MM.1S (cell line): ENCODE results near the gene CTNND1.

Source experiments
- DNase-seq: peaks from one replicate; pipeline ENCODE4 v3.0.0-alpha.2; 2015
- H2AFZ ChIP-seq: fragments of 300-600 bp; sonication (generic); 2 replicates; pipeline ENCODE4 v1.6.0; 2016; ENCODE audit warnings: antibody characterized with exemption, low read length
- H3F3A ChIP-seq: fragments of 300-600 bp; sonication (generic); 2 replicates; pipeline ENCODE4 v1.6.1; 2016; ENCODE audit warnings: mild to moderate bottlenecking, antibody characterized with exemption, low read length, moderate library complexity, mixed read lengths; ENCODE audit not compliant: insufficient read depth
- H3K27ac ChIP-seq: fragments of 300-600 bp; sonication (generic); 2 replicates; pipeline ENCODE4 v1.5.1; 2016; ENCODE audit warnings: mild to moderate bottlenecking, low read length
- H3K27me3 ChIP-seq: fragments of 300-600 bp; sonication (generic); replicated peaks from 2 replicates; pipeline ENCODE4 v1.6.0; 2016; ENCODE audit warnings: low read length; ENCODE audit not compliant: insufficient read depth
- H3K36me3 ChIP-seq: fragments of 300-600 bp; sonication (generic); replicated peaks from 2 replicates; pipeline ENCODE4 v1.6.1; 2016; ENCODE audit warnings: mild to moderate bottlenecking, low read length, mixed read lengths; ENCODE audit not compliant: insufficient read depth
- H3K4me1 ChIP-seq: fragments of 300-600 bp; sonication (generic); 2 replicates; pipeline ENCODE4 v1.6.1; 2016; ENCODE audit warnings: low read length, mixed read lengths
- H3K4me2 ChIP-seq: fragments of 300-600 bp; sonication (generic); 2 replicates; pipeline ENCODE4 v1.6.0; 2016; ENCODE audit warnings: low read depth, low read length
- H3K4me3 ChIP-seq: fragments of 300-600 bp; sonication (generic); 2 replicates; pipeline ENCODE4 v1.5.1; 2016; ENCODE audit warnings: low read length, mixed read lengths
- H3K79me2 ChIP-seq: fragments of 300-600 bp; sonication (generic); 2 replicates; pipeline ENCODE4 v1.6.1; 2016; ENCODE audit warnings: mixed run types, low read length, mixed read lengths
- H3K9ac ChIP-seq: fragments of 300-600 bp; sonication (generic); 2 replicates; pipeline ENCODE4 v1.6.1; 2016; ENCODE audit warnings: low read length, mixed read lengths
- H3K9me2 ChIP-seq: fragments of 300-600 bp; sonication (generic); replicated peaks from 2 replicates; pipeline ENCODE4 v1.6.1; 2016; ENCODE audit warnings: mild to moderate bottlenecking, low read length, mixed read lengths; ENCODE audit not compliant: insufficient read depth
- H3K9me3 ChIP-seq: fragments of 300-600 bp; sonication (generic); replicated peaks from 2 replicates; pipeline ENCODE4 v1.6.1; 2016; ENCODE audit warnings: mild to moderate bottlenecking, low read length, mixed read lengths; ENCODE audit not compliant: insufficient read depth
- H4K20me1 ChIP-seq: fragments of 300-600 bp; sonication (generic); 2 replicates; pipeline ENCODE4 v1.6.1; 2016; ENCODE audit warnings: mild to moderate bottlenecking, low read length, moderate library complexity, mixed read lengths; ENCODE audit not compliant: insufficient read depth
- EZH2 ChIP-seq: fragments of 300-600 bp; sonication (generic); optimal IDR thresholded peaks from 2 replicates; pipeline ENCODE3; 2017; ENCODE audit warnings: low read depth, mild to moderate bottlenecking, antibody characterized with exemption, low read length, mixed read lengths
- EZH2phosphoT487 ChIP-seq: fragments of 300-600 bp; sonication (generic); IDR thresholded peaks from 2 replicates; pipeline ENCODE4 v1.6.1; 2018; ENCODE audit warnings: antibody characterized with exemption, low read length
- TF ChIP-seq, protein P1 (sequence below): fragments of 300-600 bp; sonication (generic); IDR thresholded peaks from 2 replicates; pipeline ENCODE4 v1.5.1; 2016; ENCODE audit warnings: antibody characterized with exemption, low read length, mixed read lengths

Gene CTNND1

GRCh38 chr11:57770793-57771192 is 9.2 kb downstream of the CTNND1 start:
- Histone ChIP-seq H3K36me3 (no peaks in the 10 kb centered on the region), H4K20me1 (no peaks in the 10 kb centered on the region), H3K4me1 (no peaks in the 10 kb centered on the region), H3K9ac (no peak overlapping the region), H3K9me3 (no peaks in the 10 kb centered on the region), H3K79me2 (no peaks in the 10 kb centered on the region), H3K9me2 (no peaks in the 10 kb centered on the region), H3K4me2 (no peak overlapping the region), H3K27ac (no peak overlapping the region), H3K4me3 (no peak overlapping the region), H3K27me3 (no peaks in the 10 kb centered on the region), H3F3A (no peaks in the 10 kb centered on the region), H2AFZ (no peak overlapping the region)
- TF ChIP-seq EZH2phosphoT487 (no peak), EZH2 (no peak)
- TF ChIP-seq, protein P1, sequence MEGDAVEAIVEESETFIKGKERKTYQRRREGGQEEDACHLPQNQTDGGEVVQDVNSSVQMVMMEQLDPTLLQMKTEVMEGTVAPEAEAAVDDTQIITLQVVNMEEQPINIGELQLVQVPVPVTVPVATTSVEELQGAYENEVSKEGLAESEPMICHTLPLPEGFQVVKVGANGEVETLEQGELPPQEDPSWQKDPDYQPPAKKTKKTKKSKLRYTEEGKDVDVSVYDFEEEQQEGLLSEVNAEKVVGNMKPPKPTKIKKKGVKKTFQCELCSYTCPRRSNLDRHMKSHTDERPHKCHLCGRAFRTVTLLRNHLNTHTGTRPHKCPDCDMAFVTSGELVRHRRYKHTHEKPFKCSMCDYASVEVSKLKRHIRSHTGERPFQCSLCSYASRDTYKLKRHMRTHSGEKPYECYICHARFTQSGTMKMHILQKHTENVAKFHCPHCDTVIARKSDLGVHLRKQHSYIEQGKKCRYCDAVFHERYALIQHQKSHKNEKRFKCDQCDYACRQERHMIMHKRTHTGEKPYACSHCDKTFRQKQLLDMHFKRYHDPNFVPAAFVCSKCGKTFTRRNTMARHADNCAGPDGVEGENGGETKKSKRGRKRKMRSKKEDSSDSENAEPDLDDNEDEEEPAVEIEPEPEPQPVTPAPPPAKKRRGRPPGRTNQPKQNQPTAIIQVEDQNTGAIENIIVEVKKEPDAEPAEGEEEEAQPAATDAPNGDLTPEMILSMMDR, result no peak
- DNase-seq, result no peak

DNA sequence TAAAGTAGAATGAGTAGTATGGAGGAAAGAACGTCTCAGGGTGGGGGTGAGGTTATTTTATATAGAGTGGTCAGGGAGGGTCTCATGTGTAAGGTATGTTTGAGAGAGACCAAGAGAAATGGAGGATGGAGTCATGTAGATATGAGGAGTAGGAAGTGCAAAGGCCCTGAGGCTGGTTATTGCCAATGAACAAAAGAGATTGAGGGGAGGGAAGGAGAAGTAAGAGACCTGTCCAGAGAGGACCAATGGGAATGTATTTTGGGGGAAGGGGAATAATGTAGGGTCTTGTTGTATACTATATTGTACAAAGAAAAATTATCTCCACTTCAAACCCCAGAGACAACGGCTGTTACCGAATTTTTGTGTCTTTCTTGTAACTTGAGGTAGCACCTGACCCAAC is 9.8 kb downstream of the CTNND1 start:
- Histone ChIP-seq H3K4me3 (no peak overlapping the region), H3K4me2 (no peak overlapping the region), H3K9me2 (no peaks in the 10 kb centered on the region), H4K20me1 (no peaks in the 10 kb centered on the region), H3K27ac (no peak overlapping the region), H3K4me1 (no peaks in the 10 kb centered on the region), H3K9me3 (no peaks in the 10 kb centered on the region), H2AFZ (no peak overlapping the region), H3F3A (no peaks in the 10 kb centered on the region), H3K79me2 (no peaks in the 10 kb centered on the region), H3K36me3 (no peaks in the 10 kb centered on the region), H3K9ac (no peak overlapping the region), H3K27me3 (no peaks in the 10 kb centered on the region)
- DNase-seq, result no peak
- TF ChIP-seq EZH2, result no peak
- TF ChIP-seq, protein P1, result no peak
- no peak for TF ChIP-seq EZH2phosphoT487

DNA sequence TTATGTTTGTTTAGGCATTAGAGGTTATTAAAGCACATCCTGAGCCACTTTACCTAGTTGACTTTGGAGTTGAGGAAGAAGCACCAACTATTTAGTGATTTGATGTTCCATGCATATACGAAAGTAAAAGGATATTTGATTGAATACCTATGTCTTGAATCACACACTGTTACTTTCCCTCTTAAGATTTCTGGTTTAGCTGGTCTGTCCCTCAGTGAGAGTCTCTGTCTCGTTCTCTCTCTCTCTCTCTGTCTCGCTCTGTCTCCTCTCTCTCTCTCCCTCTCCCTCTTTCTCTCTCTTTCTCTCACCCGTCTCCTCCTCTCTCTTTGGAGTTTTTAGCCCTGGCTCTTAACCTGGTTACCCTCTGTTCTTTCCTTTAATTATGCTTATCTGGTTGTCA is 11.0 kb downstream of the CTNND1 start:
- Histone ChIP-seq H4K20me1 (no peaks in the 10 kb centered on the region), H3F3A (no peaks in the 10 kb centered on the region), H3K4me2 (no peak overlapping the region), H3K9ac (no peak overlapping the region), H3K9me3 (no peaks in the 10 kb centered on the region), H3K27ac (no peak overlapping the region), H3K4me1 (no peaks in the 10 kb centered on the region), H3K9me2 (no peaks in the 10 kb centered on the region), H2AFZ (no peak overlapping the region), H3K27me3 (no peaks in the 10 kb centered on the region), H3K79me2 (no peaks in the 10 kb centered on the region), H3K36me3 (no peaks in the 10 kb centered on the region), H3K4me3 (no peak overlapping the region)
- DNase-seq, result no peak
- TF ChIP-seq EZH2phosphoT487, result no peak
- TF ChIP-seq, protein P1, result no peak
- no peak for TF ChIP-seq EZH2
